T-helper 22 cell (primary cell): ENCODE measurements around the gene MIPEP.

Source experiments
- DNase-seq: peaks from one replicate; pipeline ENCODE4 v3.0.0-alpha.2; 2020; ENCODE audit warnings: low read depth

The MIPEP gene

DNA sequence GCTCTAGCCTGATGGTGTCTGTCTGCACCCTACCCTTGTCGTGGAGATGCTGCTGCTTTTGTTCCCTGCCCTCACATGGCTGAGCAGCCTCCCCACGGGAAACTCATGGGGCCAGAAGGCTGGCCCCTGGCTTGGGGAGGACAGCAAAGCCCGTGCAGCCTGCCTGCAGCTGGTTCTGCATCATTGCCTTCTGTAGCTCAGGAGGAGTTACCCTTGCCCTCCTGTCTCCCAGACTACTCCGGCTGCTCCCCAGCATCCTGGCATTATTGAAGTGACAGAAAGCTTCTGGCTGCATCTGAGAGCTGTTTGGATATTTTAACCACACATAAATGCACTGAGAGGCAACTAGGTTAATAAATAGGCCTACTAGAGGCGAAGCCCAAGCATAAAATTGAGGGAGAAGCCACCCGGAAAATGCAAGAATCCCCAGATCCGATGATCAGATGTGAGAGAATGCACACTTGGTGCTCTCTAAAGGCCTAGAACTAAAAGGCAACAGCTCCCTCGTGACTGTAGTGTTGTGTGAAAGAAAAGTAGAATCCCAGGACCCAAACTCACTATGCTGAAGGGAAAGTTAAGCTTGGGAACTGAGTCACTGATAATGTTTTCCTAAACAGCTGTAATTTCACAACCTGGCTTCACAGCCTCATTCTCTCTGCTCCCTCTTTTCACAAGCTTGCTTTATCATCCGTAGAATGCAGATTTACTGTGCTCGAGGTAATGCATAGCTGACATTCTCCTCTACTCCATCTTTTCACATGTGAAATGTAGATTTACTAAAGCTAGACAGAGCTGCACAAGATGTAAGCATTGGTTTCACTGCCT lies 208.1 kb downstream of the MIPEP start:
- DNase-seq, result no peak
